Measurements from ENCODE around the gene IL17RA. TPM values are rescaled to one million over a fixed set of nuclear protein-coding genes. Genes with fewer than 3 reads are reported as not detected.
"Not testable (repeated sequence)": the region's sequence is repeated elsewhere in the genome, so short reads cannot be mapped to it uniquely, and the experiment has no call there.

Gene IL17RA
- total RNA-seq, result 10 to 100 TPM; 23.7 to 48.4 (median 31.0) TPM

DNA sequence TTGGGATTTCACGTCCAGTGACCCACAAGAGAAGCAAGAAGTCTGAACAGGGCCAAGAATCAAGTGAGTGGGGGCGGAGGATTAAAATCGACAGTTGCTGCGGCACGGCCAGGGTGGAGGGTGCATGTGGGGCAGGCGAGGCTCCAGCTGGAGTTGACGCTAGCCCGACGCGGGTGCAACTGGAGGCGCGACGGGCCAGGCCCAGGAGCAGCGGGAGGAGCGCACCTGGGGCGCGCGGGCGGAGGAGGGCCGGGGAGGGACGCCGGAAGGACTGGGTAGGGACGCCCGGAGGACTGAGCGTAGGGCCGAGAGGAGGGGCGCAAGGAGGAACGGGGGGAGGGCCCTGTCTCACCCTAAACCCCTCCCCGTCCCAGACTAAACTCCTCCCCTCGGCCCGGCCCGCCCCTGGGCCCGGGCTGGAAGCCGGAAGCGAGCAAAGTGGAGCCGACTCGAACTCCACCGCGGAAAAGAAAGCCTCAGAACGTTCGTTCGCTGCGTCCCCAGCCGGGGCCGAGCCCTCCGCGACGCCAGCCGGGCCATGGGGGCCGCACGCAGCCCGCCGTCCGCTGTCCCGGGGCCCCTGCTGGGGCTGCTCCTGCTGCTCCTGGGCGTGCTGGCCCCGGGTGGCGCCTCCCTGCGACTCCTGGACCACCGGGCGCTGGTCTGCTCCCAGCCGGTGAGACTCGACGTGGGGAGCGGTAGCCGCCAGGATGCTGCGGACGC is at the start of gene IL17RA:
TSS of gene IL17RA (plus strand) at position 447 of the 723 bp plus-strand sequence. CDS start at position 539, 92 bp downstream.
- TF ChIP-seq, protein P1, sequence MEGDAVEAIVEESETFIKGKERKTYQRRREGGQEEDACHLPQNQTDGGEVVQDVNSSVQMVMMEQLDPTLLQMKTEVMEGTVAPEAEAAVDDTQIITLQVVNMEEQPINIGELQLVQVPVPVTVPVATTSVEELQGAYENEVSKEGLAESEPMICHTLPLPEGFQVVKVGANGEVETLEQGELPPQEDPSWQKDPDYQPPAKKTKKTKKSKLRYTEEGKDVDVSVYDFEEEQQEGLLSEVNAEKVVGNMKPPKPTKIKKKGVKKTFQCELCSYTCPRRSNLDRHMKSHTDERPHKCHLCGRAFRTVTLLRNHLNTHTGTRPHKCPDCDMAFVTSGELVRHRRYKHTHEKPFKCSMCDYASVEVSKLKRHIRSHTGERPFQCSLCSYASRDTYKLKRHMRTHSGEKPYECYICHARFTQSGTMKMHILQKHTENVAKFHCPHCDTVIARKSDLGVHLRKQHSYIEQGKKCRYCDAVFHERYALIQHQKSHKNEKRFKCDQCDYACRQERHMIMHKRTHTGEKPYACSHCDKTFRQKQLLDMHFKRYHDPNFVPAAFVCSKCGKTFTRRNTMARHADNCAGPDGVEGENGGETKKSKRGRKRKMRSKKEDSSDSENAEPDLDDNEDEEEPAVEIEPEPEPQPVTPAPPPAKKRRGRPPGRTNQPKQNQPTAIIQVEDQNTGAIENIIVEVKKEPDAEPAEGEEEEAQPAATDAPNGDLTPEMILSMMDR (IDR thresholded peaks at IDR 0.05), result no peak
- DNase-seq (ENCODE audit: low spot score) (peak; percentile 48), ATAC-seq (ENCODE audit: low FRiP score) (peak; percentile 99)

GRCh38 chr22:17035246-17035645 is 49.6 kb upstream of the IL17RA start:
- TF ChIP-seq, protein P1 (IDR thresholded peaks at IDR 0.05), result no peak
- no peak for ATAC-seq (ENCODE audit: low FRiP score)
- no peak for DNase-seq (ENCODE audit: low spot score)

- DNase-seq (ENCODE audit: low spot score), result not testable (repeated sequence)
- ATAC-seq (ENCODE audit: low FRiP score), result peak; percentile 17
Measured at GRCh38 chr22:17035976-17036841, 48.6 kb upstream of the IL17RA start.

- DNase-seq (ENCODE audit: low spot score), result not testable (repeated sequence)
- ATAC-seq (ENCODE audit: low FRiP score), result peak; percentile 66
Measured at GRCh38 chr22:17036842-17037711, 47.7 kb upstream of the IL17RA start.

- no peak for ATAC-seq (ENCODE audit: low FRiP score)
- TF ChIP-seq, protein P1 (IDR thresholded peaks at IDR 0.05), result no peak
- no peak for DNase-seq (ENCODE audit: low spot score)
Measured at GRCh38 chr22:17043521-17043920, 41.3 kb upstream of the IL17RA start.

GRCh38 chr22:17046566-17047348 is 38.0 kb upstream of the IL17RA start:
- DNase-seq (ENCODE audit: low spot score), result no peak
- no peak for ATAC-seq (ENCODE audit: low FRiP score)

GRCh38 chr22:17047656-17048055 is 37.1 kb upstream of the IL17RA start:
- TF ChIP-seq, protein P1 (IDR thresholded peaks at IDR 0.05), result no peak
- DNase-seq (ENCODE audit: low spot score) (no peak), ATAC-seq (ENCODE audit: low FRiP score) (no peak)

More at GRCh38 chr22:17046566-17047348, 38.0 kb upstream of the IL17RA start:
- TF ChIP-seq, protein P1 (IDR thresholded peaks at IDR 0.05), result no peak
